ENCODE data around the gene TRIOBP.

TRIOBP gene

DNA sequence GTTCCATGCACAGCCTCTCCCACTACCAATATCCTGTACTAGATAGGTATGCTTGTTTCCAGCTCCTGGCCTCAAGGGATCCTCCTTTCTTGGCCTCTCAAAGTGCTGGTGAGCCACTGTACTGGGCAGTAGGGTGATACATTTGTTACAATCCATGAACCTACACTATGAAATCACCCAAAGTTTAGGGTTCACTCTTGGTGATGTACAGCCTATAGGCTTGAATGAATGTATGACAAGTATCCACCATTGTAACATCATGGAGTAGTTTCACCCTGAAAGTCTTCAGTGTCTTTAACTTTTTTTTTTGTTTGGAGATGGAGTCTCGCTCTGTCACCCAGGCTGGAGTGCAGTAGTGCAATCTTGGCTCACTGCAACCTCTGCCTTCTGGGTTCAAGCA is 31.8 kb downstream of the TRIOBP start:
- Histone ChIP-seq H3K4me3 (ENCODE audit: low read depth, low read length) (no peak overlapping the region), H3K27me3 (replicated peaks) (no peaks in the 10 kb centered on the region), H3K36me3 (replicated peaks) (no peaks in the 10 kb centered on the region), H3K27ac (no peak overlapping the region)
- no peak for DNase-seq
- in situ Hi-C loops (cut with HindIII; ENCODE audit: low pct_ligation_motif_present, low sequenced_read_pairs), result no loop called here
- TF ChIP-seq, protein P1, sequence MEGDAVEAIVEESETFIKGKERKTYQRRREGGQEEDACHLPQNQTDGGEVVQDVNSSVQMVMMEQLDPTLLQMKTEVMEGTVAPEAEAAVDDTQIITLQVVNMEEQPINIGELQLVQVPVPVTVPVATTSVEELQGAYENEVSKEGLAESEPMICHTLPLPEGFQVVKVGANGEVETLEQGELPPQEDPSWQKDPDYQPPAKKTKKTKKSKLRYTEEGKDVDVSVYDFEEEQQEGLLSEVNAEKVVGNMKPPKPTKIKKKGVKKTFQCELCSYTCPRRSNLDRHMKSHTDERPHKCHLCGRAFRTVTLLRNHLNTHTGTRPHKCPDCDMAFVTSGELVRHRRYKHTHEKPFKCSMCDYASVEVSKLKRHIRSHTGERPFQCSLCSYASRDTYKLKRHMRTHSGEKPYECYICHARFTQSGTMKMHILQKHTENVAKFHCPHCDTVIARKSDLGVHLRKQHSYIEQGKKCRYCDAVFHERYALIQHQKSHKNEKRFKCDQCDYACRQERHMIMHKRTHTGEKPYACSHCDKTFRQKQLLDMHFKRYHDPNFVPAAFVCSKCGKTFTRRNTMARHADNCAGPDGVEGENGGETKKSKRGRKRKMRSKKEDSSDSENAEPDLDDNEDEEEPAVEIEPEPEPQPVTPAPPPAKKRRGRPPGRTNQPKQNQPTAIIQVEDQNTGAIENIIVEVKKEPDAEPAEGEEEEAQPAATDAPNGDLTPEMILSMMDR (IDR thresholded peaks at IDR 0.05; ENCODE audit: low read depth, low read length, missing control alignments), result no peak

DNA sequence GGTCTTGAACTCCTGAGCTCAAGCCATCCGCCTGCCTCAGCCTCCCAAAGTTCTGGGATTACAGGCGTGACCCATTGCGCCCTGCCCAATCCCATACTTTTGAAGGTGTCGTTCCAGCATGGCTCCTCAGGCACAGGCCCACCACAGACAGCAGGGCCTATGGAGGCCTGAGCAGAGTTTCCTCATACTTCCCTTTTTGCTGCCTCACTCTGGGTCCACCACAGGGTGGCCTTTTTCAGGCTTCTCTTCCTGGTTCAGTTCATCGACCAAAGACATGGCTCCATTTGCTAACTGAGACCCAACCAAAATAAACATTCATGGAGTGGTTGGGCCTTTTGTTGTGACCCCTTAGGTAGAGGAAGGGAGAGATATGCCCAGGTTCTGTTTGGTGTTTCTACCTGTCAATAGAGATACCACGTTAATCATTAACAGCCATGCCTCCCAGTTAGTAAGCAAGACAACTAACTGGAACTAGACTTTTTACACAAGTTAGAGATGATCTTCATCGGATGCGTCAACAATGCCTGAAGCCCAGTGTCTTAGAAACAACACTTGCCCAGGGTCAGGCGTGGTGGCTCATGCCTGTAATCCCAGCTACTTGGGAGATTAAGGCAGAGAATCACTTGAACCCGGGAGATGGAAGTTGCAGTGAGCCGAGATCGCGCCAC is 35.1 kb downstream of the TRIOBP start:
- H3K4me3 ChIP-seq (ENCODE audit: low read depth, low read length), result no peak overlapping the region
- TF ChIP-seq, protein P1 (IDR thresholded peaks at IDR 0.05; ENCODE audit: low read depth, low read length, missing control alignments), result peak; percentile 36
- DNase-seq, result no peak
- H3K27ac ChIP-seq, result no peak overlapping the region
- no peaks in the 10 kb centered on the region for H3K36me3 ChIP-seq (replicated peaks)
- in situ Hi-C loops (cut with HindIII; ENCODE audit: low pct_ligation_motif_present, low sequenced_read_pairs), result no loop called here
- H3K27me3 ChIP-seq (replicated peaks), result no peaks in the 10 kb centered on the region

DNA sequence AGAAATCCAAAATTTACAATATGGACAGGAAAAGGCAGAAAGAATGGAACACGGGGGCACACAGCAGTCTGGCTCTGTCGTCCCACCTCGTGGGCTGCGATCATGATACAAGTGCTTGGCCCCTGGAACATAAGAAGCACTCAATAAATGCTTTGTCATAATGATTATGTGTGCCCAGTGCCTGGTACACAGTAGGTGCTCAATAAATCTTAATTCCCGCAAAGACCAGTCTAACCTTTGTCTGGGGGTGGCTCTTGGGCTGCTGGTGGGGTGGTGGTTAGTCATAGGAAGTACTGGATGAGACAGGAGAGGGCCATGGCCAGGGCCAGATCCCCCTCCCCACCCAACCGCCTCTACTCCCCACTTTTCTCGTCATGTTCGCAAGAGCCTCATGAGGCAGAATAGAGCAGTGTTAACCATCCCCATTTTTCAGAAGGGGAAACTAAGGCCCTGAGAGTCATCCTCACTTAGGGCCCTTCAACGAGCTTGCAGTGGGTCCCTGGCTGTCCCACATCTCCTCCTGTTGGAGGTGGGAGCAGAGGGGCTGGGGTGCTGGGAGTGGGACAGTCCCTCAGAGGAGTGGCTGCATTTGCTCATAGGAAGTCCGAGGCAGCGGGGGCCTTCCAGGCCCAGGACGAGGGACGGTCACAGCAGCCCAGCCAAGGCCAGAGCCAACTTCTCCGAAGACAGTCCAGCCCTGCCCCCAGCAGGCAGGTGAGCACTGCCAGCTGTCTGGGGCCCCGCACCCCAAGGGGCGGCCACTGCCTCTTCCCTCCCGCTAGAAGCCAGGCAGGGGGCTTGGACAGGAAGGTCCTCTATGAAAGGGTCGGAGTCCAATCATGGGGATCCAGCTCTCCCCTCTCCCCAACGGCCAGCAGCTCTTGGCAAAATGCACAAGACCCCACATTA is 36.1 kb downstream of the TRIOBP start:
- TF ChIP-seq, protein P1 (IDR thresholded peaks at IDR 0.05; ENCODE audit: low read depth, low read length, missing control alignments), result no peak
- in situ Hi-C loops (cut with HindIII; ENCODE audit: low pct_ligation_motif_present, low sequenced_read_pairs), result no loop called here
- Histone ChIP-seq H3K27ac (no peak overlapping the region), H3K4me3 (ENCODE audit: low read depth, low read length) (no peak overlapping the region), H3K27me3 (replicated peaks) (no peaks in the 10 kb centered on the region), H3K36me3 (replicated peaks) (no peaks in the 10 kb centered on the region)
- DNase-seq, result no peak

DNA sequence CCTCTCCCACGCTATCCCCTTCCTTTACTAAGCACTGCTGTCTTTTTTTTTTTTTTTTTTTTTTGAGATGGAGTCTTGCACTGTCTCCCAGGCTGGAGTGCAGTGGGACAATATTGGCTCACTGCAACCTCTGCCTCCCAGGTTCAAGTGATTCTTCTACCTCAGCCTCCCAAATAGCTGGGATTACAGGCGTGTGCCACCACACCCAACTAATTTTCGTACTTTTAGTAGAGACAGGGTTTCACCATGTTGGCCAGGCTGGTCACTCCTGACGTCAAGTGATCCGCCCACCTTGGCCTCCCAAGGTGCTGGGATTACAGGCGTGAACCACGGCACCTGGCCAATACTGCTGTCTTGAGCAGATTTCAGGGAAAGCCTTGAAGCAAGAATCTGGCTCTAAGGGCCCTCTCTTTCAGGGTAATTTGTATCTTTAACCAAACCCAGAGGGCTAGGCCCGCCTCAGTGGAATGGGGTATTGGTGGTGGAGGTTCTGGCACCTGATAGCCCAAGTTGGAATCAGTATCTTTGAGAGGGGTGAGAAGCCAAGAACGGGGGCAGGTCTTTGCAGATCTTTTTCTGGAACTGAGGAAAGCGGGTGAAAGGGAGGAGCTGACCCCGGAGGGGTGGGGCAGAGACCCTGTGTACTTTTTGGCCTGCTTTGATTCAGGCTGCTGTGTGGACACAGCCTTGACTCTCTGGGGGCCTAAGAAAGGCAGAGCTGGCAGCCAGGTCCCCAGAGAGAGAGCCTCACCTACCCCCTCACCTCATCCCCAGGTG is 37.0 kb downstream of the TRIOBP start:
- H3K36me3 ChIP-seq (replicated peaks), result no peaks in the 10 kb centered on the region
- H3K27me3 ChIP-seq (replicated peaks), result no peaks in the 10 kb centered on the region
- no peak for DNase-seq
- in situ Hi-C loops (cut with HindIII; ENCODE audit: low pct_ligation_motif_present, low sequenced_read_pairs), result no loop called here
- TF ChIP-seq, protein P1 (IDR thresholded peaks at IDR 0.05; ENCODE audit: low read depth, low read length, missing control alignments), result no peak
- no peak overlapping the region for H3K27ac ChIP-seq
- H3K4me3 ChIP-seq (ENCODE audit: low read depth, low read length), result no peak overlapping the region

DNA sequence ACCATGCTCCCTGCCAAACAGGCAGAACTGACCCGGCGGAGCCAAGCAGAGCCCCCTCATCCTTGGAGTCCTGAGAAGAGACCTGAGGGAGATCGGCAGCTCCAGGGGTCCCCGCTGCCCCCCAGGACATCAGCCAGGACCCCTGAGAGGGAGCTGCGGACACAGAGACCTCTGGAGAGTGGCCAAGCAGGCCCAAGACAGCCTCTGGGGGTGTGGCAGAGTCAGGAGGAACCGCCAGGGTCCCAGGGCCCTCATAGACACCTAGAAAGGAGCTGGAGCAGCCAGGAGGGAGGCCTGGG is 37.5 kb downstream of the TRIOBP start:
- in situ Hi-C loops (cut with HindIII; ENCODE audit: low pct_ligation_motif_present, low sequenced_read_pairs), result no loop called here
- Histone ChIP-seq H3K27me3 (replicated peaks) (no peaks in the 10 kb centered on the region), H3K4me3 (ENCODE audit: low read depth, low read length) (no peak overlapping the region), H3K36me3 (replicated peaks) (no peaks in the 10 kb centered on the region), H3K27ac (no peak overlapping the region)
- DNase-seq, result no peak
- TF ChIP-seq, protein P1 (IDR thresholded peaks at IDR 0.05; ENCODE audit: low read depth, low read length, missing control alignments), result no peak
